AG09319 (cell line): ENCODE results near the gene ST8SIA3.
"Not testable (repeated sequence)": the region's sequence is repeated elsewhere in the genome, so short reads cannot be mapped to it uniquely, and the experiment has no call there.

ENCODE experiments used
- DNase-seq: peaks from one replicate; pipeline ENCODE4 v3.0.0-alpha.2; 2010; ENCODE audit warnings: low read depth; ENCODE audit errors: extremely low read depth
- TF ChIP-seq, protein P1 (sequence below): IDR thresholded peaks from 2 replicates; pipeline ENCODE4 v1.5.1; 2011; ENCODE audit warnings: low read depth, mild to moderate bottlenecking, inconsistent platforms, low read length, moderate library complexity

Gene ST8SIA3

GRCh38 chr18:57364460-57364859, 12.1 kb downstream of the ST8SIA3 start:
- DNase-seq: no peak
- TF ChIP-seq, protein P1, sequence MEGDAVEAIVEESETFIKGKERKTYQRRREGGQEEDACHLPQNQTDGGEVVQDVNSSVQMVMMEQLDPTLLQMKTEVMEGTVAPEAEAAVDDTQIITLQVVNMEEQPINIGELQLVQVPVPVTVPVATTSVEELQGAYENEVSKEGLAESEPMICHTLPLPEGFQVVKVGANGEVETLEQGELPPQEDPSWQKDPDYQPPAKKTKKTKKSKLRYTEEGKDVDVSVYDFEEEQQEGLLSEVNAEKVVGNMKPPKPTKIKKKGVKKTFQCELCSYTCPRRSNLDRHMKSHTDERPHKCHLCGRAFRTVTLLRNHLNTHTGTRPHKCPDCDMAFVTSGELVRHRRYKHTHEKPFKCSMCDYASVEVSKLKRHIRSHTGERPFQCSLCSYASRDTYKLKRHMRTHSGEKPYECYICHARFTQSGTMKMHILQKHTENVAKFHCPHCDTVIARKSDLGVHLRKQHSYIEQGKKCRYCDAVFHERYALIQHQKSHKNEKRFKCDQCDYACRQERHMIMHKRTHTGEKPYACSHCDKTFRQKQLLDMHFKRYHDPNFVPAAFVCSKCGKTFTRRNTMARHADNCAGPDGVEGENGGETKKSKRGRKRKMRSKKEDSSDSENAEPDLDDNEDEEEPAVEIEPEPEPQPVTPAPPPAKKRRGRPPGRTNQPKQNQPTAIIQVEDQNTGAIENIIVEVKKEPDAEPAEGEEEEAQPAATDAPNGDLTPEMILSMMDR: no peak

DNA sequence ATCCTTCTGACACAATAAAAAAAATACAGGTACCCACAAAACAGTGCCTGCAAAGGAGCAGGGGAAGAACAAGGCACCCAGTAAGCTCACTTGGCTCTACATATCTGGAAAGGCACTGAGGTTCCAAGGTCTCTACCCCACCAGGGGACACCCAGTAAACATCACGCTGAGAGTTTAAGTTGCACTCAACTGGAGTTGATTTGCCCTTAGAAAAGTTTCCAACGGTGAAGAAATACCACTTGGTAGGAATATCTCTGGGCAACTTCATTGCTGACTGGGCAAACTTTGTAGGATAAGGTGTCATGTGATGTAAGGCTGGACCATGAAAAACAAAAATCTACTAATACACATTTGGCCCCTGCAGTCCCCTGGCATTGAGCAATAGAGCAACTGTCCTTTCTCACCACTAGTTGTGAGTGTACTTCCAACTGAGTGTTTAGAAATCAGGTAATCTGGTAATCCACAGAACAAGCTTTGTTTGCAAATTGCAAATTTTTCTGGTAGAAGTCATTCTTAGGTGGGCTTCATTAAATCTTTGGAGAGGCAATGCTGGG, 14.2 kb downstream of the ST8SIA3 start:
- TF ChIP-seq, protein P1: no peak
- DNase-seq: no peak

DNA sequence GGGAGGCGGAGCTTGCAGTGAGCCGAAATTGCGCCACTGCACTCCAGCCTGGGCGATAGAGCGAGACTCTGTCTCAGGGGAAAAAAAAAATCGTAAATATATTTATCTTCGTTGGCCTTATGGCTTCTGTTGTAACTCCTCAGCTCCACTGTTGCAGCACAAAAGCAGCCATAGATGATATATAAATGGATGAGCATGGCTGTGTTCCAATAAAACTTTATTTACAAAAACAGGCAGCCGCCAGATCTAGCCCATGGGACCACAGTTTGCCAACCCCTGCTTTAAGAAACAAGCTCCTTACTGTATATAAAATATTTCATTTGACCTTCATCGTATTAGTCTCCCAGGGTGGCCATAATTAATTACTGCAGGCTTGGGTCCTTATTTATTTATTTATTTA, 20.1 kb downstream of the ST8SIA3 start:
- no peak for DNase-seq
- TF ChIP-seq, protein P1: no peak

- TF ChIP-seq, protein P1: no peak
- DNase-seq: no peak
Observed at GRCh38 chr18:57373017-57373416, 20.7 kb downstream of the ST8SIA3 start.

DNA sequence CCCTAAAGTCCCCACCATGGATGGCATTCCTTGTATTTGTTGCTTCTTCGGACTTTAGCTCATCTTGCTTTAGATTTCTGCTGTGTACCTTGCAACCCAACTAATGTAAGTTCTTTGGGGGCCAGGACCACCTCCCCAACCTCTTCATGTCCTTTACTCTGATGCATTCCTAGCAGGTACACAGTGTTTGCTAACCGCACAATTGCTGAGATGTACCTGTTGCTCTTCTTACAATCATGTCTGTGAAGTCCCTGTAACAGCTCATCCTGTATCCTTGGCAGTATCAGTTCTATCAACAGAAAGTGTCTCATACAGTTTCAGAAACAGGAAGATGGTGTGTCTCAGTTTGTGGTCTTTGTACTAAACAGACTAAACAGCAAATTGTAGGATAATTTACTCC, 24.1 kb downstream of the ST8SIA3 start:
- DNase-seq: no peak
- TF ChIP-seq, protein P1: no peak

DNA sequence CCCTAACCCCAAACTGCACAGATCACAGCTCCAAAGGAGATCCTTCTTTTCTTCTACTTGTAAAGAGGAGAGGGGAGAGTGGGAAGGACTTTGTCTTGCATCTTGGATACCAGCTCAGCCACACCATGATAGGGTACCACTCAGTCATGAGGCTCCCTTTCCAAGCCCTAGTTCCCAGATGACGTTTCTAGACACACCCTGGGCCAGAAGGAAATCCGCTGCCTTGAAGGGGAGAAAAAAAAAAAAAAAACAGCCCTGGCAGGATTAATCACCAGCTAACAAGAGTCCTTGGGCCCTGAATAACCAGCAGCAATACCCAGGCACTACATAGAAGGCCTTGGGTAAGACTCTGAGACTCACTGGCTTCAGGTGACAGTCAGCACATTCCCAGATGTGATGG, 36.9 kb downstream of the ST8SIA3 start:
- DNase-seq: no peak
- TF ChIP-seq, protein P1: no peak

DNA sequence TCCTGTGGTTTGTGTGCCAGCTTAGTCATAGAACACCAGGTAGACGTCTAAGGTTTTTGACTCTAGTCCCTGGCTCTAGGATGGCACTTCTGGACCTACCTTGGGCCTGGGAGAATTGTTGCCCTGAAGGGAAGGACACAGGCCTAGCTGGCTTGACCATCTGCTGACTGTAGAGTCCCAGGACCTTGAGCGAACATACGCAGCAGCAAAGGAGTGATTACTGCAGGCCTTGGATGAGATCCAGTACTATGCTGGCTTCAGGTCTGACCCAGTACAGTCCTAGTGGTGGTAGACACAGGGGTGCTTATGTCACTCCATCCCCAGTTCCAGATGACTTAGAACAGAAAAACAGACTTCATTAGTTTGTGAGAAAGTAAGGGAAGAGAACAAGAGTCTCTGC, 37.7 kb downstream of the ST8SIA3 start:
- DNase-seq: no peak
- TF ChIP-seq, protein P1: no peak

GRCh38 chr18:57394749-57395148, 42.4 kb downstream of the ST8SIA3 start:
- DNase-seq: not testable (repeated sequence)

DNA sequence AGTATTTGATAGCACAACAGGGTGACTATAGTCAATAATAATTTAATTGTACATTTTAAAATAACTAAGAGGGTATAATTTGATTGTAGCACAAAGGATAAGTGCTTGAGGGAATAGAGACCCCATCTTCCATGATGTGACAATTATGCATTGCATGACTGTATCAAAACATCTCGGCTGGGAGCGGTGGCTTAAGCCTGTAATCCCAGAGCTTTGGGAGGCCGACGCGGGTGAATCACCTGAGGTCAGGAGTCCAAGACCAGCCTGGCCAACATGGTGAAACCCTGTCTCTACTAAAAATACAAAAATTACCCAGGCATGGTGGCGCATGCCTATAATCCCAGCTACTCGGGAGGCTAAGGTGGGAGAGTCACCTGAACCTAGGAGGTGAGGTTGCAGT, 44.5 kb downstream of the ST8SIA3 start:
- not testable (repeated sequence) for DNase-seq
